Fibroblast of skin of right quadriceps (primary cell): ENCODE data around the gene ZSWIM3.
"Not testable (repeated sequence)": the region's sequence is repeated elsewhere in the genome, so short reads cannot be mapped to it uniquely, and the experiment has no call there.

Experiments used
- DNase-seq: peaks from one replicate; pipeline ENCODE4 v3.0.0-alpha.2; 2013

ZSWIM3 gene

GRCh38 chr20:45857114-45857881, at the start of gene ZSWIM3, which contains the start of gene ACOT8:
Gene ZSWIM3, plus strand, starts transcription at chr20:45857614. Its CDS starts 212 bp downstream, at chr20:45857826.
Gene ACOT8, minus strand, starts transcription at chr20:45857392. Its CDS starts 77 bp downstream, at chr20:45857315.
- peak; percentile 100 for DNase-seq

- DNase-seq, result no peak
Measured at GRCh38 chr20:45810191-45810970, 47.0 kb upstream of the ZSWIM3 start.

DNA sequence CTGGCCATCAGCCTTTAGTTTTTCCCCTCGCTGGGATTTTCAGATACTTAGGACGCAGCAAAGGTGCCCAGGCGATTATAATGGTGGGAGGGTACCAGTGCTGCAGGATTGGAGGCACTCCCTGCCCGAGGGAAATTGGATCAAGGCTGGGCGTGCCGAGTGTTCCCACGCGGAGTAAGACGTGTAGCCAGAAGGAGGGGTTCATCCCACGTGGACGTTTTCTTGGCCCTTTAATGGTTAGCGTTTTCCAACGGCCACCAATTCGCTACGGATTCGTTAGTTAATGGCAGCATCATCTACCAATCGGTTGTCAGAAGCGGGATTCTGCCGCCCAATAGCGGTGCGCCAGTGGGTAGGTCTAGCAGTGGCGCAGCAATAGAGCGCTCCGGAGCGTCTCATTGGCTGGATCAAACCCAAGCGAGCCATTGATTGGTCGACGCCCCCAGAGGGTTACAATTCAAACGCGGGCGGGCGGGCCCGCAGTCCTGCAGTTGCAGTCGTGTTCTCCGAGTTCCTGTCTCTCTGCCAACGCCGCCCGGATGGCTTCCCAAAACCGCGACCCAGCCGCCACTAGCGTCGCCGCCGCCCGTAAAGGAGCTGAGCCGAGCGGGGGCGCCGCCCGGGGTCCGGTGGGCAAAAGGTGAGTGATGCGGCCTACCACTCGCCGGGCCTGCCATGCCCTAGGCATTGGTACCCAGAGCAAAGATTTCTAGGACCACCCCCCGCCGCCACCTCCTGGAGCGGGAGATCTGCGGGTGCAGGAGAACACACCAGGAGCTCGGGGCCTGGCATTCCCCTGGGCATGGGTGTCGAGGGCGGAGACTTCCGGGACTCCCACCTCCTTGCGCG, 45.0 kb upstream of the ZSWIM3 start, which contains the start of gene UBE2C:
TSS of gene UBE2C (plus strand) at position 488 of the 849 bp plus-strand sequence. CDS start at position 540, 52 bp downstream.
- DNase-seq, result peak; percentile 100

DNA sequence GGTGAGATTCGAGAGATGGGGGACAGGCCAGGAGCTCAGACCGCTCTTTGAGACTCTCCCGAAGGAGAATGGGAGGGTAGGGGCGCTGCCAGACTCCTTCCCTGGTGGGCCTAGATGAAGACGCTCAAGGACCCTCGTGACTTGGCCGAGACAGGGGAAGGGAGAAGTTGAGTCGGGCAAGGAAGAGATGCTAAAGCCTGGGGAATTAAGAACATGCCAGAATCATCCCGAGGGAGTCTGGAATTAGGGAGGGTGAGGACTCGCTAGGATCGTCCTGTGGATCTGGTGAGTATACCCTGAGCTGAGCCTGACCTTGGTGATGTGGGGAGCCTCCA, 44.4 kb upstream of the ZSWIM3 start:
- DNase-seq, result no peak

- no peak for DNase-seq
Measured at GRCh38 chr20:45813489-45813888, 43.9 kb upstream of the ZSWIM3 start.

DNA sequence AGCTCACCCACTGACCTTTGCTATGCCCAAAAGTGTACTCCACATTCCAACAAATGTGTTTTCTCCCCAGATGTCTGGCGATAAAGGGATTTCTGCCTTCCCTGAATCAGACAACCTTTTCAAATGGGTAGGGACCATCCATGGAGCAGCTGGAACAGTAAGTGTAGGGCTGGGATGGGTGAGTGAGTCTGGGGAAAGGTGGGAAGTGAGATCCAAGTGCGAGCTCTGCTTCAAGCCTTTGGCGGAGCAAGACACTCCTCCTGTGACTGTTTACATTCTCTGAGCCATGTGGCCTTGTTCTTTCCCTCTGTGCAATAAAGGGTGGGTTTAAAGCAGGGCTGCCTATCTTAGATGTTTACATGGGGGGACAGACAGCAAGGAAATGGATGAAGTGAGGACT, 43.1 kb upstream of the ZSWIM3 start:
- DNase-seq, result no peak

GRCh38 chr20:45816951-45817350, 40.5 kb upstream of the ZSWIM3 start:
- DNase-seq, result no peak

- DNase-seq, result peak; percentile 78
Measured at GRCh38 chr20:45817376-45818194, 39.8 kb upstream of the ZSWIM3 start.

DNA sequence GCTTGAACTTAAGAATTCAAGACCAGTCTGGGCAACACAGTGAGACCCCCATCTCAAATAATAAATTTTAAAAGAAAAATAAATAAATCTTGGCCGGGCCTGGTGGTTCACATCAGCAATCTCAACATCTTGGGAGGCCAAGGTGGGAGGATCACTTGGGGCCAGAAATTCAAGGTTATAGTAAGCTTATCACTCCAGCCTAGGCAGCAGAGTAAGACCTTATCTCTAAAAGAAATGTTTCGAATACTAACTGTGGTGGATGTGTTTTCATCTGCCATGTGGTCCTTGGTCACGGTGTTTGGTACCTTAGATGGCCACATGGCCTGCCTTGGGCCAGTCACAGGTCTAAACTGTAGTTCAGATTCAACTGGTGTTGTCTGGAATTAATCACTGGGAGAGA, 39.2 kb upstream of the ZSWIM3 start:
- DNase-seq, result no peak

DNA sequence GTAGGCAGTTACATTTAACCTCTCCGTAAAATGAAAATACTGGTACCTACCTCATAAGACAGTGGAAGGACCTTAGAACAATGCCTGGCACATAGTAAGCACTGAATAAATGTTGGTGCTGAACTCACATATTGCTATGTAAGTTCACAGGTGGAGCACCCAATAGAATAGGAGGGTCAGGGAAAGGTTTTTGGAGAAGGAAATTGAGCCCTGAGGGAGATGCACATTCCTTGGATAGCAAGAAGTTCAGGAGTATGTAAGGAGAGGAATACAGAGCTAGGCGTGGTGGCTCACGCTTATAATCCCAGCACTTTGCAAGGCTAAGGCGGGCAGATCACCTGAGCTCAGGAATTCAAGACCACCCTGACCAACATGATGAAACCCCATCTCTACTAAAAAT, 37.9 kb upstream of the ZSWIM3 start:
- DNase-seq, result no peak

GRCh38 chr20:45821947-45822346, 35.5 kb upstream of the ZSWIM3 start:
- no peak for DNase-seq

GRCh38 chr20:45822857-45823256, 34.6 kb upstream of the ZSWIM3 start:
- no peak for DNase-seq

DNA sequence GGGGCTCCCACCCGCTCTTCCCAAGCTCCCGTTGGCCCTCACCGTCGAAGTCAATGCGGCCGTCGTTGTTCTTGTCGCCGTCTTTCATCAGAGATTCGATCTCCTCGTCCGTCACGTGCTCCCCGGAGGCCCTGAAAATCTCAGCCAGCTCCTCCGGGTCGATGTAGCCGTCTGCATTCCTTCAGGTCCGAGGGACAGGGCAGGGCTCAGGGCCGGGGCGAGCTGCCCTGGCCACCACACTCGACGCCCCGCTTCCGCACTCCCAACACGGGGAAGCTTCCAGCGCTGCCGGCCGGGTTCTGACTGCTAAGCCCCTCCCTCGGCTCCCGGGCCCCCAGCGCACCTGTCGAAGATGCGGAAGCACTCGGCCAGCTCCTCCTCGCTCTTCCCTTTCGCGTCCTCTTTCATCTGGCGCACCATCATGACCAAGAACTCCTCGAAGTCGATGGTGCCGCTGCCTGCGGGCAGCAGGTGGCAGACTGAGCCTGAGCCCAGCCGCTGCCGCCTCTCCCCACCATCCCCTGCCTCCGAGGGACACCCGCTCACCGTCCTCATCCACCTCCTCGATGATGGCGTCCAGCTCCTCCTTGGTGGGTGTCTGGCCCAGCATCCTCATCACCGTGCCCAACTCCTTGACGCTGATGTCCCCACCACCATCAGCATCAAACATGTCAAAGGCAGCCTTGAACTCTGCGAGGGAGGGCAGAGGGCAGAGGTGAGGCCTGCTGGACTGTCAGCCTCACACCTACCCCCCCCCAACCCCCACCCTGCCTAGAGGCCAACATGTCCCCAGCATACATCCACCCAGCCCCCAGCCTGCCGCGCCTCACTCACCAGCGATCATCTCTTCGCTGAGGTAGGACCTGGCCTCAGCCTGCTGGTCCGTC, 33.2 kb upstream of the ZSWIM3 start:
- DNase-seq, result peak; percentile 42

GRCh38 chr20:45826381-45827019, 30.9 kb upstream of the ZSWIM3 start:
- DNase-seq, result no peak

- DNase-seq, result no peak
Measured at GRCh38 chr20:45827030-45827652, 30.3 kb upstream of the ZSWIM3 start, which contains the start of gene TNNC2. Gene TNNC2, minus strand, starts transcription at chr20:45827312. Its CDS starts 64 bp downstream, at chr20:45827248.

DNA sequence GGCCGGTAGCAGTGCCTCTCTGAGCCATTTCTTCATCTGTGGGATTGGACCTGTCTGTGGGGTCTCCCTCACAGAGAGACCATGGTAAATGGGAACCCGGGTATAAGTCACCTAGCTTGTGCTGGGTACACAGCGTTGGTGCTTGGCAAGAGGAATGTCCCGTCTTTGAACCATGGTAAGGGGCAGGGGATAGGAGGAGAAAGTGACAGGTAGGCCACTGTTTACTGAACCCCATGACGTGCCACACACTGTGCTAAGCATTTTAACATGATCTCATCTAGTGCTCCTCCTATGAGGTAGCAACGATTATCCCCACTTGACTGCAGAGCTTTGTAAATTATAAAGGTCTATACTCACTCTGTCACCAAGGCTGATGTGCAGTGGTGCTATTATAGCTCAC, 29.7 kb upstream of the ZSWIM3 start:
- no peak for DNase-seq

GRCh38 chr20:45828589-45828988, 28.8 kb upstream of the ZSWIM3 start:
- DNase-seq, result no peak

DNA sequence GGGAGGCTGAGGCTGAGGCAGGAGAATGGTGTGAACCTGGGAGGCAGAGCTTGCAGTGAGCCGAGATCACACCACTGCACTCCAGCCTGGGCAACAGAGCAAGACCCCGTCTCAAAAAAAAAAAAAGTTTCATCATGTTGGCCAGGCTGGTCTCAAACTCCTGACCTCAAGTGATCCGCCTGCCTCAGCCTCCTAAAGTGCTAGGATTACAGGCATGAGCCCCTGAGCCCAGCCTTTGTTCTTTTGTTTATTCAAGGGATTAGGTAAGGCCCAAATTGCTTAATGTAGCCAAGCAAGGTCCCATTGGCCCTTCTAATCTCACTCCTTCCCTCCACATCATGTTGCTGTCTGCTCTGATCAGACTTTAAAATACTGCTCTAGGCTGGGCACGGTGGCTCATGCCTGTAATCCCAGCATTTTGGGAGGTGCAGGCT, 27.7 kb upstream of the ZSWIM3 start:
- not testable (repeated sequence) for DNase-seq

- DNase-seq, result no peak
Measured at GRCh38 chr20:45832619-45833018, 24.8 kb upstream of the ZSWIM3 start.
